Peyer's patch (tissue), 4 donors: ENCODE data around the gene DAAM2.

Experiments used
- POLR2A ChIP-seq, 2 donors: fragments of 450-650 bp; IDR thresholded peaks; one replicate each; pipeline ENCODE4 v1.5.1; 2017; ENCODE audit warnings: antibody characterized with exemption in 2 of 2, mild to moderate bottlenecking in 2 of 2, moderate library complexity in 2 of 2
- TF ChIP-seq, protein P1 (sequence below), 6 experiments: fragments of 450-650 bp in 4 of 6; fragments of 200-600 bp in 2 of 6; sonication (generic) in 1 of 6; IDR thresholded peaks; one replicate each; pipeline ENCODE4 v1.5.1; 2017 to 2019; ENCODE audit warnings: antibody characterized with exemption in 6 of 6, mild to moderate bottlenecking in 3 of 6, moderate library complexity in 1 of 6

DNA sequence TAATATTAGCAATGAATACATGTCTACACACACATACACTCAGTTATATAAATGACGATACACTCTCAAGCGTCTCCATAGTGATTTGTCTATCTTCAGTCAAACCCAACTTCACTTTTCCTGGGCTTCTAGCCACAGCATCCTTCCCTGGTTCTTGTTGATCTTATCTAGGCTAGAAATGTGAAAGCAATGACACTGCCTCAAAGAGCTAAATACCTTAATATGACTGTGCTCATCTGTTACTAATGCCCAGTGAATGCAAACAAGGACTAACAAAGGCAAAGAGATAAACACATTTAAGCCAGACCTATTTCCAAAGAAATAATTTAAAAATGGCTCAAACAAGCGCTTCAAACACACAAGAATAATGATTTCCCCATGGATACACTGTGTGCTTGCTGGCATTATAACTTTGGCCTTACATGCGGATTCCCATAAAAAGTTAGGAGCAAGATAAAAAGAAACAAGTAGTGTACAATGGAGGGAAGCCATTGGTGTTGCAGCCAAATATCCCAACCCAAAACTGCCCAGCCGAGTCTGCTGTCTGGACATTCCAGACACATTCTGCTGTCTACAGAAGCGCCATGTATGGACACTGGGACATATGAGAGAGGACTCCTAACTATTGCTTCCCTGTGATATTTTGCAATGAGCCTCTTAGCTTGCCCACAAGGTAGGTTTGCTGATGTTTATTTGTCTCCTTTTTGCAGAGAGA, 19.5 kb upstream of the DAAM2 start:
- no peak for TF ChIP-seq POLR2A (IDR thresholded peaks at IDR 0.05)
- TF ChIP-seq, protein P1, sequence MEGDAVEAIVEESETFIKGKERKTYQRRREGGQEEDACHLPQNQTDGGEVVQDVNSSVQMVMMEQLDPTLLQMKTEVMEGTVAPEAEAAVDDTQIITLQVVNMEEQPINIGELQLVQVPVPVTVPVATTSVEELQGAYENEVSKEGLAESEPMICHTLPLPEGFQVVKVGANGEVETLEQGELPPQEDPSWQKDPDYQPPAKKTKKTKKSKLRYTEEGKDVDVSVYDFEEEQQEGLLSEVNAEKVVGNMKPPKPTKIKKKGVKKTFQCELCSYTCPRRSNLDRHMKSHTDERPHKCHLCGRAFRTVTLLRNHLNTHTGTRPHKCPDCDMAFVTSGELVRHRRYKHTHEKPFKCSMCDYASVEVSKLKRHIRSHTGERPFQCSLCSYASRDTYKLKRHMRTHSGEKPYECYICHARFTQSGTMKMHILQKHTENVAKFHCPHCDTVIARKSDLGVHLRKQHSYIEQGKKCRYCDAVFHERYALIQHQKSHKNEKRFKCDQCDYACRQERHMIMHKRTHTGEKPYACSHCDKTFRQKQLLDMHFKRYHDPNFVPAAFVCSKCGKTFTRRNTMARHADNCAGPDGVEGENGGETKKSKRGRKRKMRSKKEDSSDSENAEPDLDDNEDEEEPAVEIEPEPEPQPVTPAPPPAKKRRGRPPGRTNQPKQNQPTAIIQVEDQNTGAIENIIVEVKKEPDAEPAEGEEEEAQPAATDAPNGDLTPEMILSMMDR (IDR thresholded peaks at IDR 0.05), result no peak
